NCI-H2196 treated with DMSO at 0.1 percent for 48 hours (cell line): ENCODE results near the gene MAGI3.
"Not testable (repeated sequence)": the region's sequence is repeated elsewhere in the genome, so short reads cannot be mapped to it uniquely, and the experiment has no call there.

ENCODE experiments used
- DNase-seq: peaks from one replicate; lab custom pipeline; 2025; ENCODE audit not compliant: unreplicated experiment; lab: John Stamatoyannopoulos, UW

MAGI3 gene

GRCh38 chr1:113396585-113396984 lies 6.3 kb downstream of the MAGI3 start:
- no peak for DNase-seq

GRCh38 chr1:113399062-113399583 lies 8.8 kb downstream of the MAGI3 start:
- DNase-seq: no peak

DNA sequence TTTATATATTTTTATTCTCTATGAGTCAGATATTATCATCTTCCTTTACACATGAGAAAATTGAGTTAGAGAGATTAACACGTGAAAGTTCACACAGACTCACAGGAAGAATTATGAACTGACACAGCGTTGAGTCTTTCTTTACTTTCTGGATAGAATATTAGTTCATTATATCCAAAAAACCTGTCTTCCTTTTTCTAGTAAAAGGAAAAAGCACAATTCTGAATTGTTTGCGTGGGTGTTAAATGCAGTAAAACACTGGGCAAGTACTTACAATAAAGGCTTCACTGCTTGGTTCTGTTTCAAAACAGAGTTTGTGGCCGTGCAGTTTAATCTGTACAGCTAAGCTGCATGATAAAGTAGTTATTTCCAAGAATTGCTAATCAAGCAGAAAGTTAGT lies 10.8 kb downstream of the MAGI3 start:
- no peak for DNase-seq

- DNase-seq: no peak
Observed at GRCh38 chr1:113401728-113402127, 11.4 kb downstream of the MAGI3 start.

GRCh38 chr1:113403065-113403464 lies 12.8 kb downstream of the MAGI3 start:
- DNase-seq: no peak

DNA sequence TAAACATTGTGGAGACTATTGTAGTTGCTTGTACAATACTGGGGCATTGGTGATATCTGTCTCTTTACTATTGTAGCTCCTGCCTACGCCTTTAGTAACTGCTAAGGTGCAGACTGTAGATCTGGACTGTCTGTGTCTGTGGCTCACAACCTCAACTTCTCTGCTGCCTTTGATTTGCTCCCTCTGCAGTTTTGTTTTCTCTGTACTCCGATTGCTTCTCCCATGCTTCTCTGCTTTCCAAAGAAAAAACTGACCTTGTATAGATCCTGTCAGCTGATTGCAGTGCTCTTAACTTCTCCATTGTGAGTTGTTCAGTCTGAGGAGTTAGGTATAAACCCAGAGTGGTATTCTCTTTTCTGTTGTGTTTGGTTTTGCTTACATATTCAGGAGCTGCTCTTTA lies 15.3 kb downstream of the MAGI3 start:
- DNase-seq: no peak

DNA sequence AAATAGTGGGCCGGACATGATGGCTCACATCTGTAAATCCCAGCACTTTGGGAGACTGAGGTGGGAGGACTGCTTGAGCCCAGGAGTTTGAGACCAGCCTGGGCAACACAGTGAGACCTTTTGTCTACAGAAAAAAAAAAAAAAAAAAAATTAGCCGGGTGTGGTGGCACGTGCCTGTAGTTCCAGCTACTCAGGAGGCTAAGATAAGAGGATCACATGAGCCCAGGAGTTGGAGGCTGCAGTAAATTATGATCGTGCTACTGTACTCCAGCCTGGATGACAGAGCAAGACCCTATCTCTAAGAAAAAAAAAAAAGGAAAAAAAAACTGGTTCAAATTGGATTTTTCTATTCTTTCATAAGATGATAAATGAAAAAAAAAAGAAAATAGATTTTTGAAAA lies 15.8 kb downstream of the MAGI3 start:
- DNase-seq: not testable (repeated sequence)

DNA sequence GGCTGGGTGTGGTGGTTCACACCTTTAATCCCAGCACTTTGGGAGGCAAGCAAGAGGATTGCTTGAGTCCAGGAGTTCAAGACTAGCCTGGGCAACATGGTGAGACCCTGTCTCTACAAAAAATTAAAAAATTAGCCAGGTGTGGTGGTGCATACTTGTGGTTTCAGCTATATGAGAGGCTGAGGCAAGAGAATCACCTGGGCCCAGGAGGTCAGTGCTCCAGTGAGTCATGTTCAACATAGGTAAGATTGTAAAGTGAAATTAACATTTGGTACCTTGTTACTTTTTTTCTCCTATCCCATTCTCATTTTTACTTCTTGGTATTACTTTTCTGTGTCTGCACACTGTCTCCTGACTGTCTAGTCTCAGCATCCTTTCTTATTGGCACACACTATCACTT lies 19.0 kb downstream of the MAGI3 start:
- no peak for DNase-seq

- DNase-seq: not testable (repeated sequence)
Observed at GRCh38 chr1:113412020-113412419, 21.7 kb downstream of the MAGI3 start.

DNA sequence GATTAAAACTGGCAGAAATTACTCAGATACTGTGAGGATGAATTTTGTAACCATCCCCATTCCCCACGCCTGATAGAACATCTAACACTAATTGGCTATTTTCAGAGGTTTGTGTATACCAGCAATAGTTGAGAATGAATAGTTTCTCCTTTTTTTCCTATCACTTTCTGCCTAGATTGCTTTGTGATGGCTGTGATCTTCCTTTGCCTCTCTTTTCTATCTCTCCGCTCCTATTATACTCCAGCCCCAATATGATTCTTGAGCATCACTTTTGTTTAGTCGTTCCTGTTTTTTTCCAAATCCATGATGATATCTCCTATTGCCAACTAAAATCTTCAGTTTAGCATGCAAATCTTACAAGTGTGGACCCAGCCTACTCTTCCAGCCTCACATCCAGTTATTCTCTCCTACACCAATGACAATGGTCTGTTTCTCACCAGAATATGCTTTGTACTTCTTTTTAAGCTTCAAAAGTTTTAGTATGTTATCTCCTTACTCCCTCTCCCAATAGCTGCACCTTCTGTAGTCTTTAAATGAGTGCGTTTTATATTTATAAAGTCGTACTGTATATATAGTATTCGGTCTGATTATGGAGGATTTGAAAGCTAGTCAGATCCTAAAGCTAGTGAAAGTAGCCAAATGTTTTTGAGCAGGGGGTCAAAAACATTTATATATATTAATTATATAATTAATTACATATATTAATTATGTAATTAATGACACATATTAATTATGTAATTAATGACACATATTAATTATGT lies 25.2 kb downstream of the MAGI3 start:
- DNase-seq: no peak

DNA sequence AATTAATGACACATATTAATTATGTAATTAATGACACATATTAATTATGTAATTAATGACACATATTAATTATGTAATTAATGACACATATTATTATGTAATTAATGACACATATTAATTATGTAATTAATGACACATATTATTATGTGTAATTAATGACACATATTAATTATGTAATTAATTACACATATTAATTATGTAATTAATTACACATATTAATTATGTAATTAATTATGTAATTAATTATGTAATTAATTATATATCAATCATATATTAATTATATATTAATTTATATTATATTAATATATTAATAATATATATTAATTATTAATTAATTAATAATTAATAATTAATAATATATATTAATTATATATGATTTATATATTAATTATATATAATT lies 25.8 kb downstream of the MAGI3 start:
- not testable (repeated sequence) for DNase-seq

DNA sequence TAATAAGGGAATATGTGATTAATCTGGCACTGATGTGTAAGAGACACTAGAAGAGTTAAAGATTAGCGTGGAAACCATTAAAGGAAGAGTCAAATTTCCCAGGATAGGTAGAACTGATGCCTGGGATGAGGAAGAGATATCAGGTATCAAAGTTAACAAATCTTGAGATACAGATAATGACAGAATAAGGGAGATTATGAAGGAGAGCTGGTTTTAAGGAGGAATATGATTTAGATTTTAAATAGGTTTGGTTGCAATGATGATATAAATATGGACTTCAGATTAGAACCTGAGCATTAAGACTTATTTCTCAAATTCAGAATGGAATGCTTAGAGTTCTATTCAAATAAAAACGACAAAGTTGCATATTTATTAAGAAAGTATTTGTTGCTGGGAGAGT lies 26.2 kb downstream of the MAGI3 start:
- no peak for DNase-seq

DNA sequence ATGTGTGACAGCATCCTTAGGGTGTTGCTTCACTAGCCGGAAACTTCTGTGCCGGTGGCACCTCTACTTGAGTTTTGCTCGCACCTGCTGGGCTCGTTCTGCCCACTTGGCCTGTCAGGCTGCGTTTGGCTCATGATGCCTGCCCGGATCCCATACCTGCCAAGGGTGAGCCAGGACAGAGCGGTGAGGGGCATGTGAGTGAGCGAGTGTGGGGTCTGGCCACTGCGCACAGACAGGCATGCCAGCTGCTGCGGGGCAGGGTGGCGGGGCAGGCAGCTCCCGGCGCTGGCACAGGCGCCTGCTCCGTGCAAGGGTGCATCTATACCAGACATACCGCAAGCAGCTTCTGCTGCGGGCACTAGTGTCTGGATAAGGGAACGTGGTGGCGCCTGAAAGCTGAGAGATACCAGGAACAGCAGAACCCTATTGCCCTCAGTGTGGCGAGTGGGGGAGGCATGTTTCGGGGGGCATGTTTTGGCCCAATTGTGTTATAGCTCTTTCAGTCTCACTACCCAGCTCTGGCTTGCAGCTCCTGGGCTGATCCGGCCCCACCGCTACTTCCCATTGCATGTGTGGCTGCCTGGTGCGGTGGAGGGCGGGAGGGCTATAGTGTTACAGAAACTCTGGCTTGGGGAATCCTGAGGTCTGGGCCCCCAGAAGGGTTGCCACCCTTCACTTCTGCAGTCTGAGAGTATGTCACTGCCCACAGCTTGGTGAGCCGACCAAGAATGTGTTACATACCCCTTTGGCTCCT lies 32.2 kb downstream of the MAGI3 start:
- no peak for DNase-seq

GRCh38 chr1:113423826-113424225 lies 33.5 kb downstream of the MAGI3 start:
- no peak for DNase-seq

DNA sequence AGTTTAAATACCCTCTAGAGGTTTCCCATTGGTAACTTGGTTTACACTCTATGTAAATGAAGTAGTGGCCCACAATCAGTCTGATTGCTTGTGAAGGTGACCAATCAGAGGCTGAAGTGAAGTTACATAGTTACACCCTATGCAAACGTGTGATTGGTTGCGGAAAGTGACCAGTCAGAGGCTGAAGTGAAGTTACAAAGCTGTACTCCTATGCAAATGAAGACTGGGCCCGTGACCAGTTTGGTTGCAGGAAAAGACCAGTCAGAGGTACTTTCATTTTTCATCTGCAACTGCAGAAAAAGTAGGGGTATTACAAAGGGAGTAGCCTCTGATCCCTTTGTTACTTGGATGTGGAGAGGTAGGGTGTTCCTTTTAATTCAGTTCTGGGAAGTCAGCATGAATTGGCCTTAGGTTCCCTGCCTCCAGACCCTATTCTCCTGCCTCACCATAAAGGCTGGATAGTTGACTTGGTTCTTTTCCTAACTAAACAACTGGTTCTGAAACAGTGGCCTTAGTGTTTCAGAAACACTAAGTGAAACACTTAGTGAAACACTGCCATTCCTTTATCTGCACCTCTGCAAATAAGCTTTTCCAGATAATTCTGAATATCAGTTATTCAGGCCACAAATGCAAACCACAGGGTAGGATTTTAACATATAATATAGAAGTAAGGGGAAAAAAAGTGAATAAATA lies 39.3 kb downstream of the MAGI3 start:
- DNase-seq: no peak

- DNase-seq: no peak
Observed at GRCh38 chr1:113433184-113433583, 42.9 kb downstream of the MAGI3 start.

GRCh38 chr1:113434081-113434873 lies 44.0 kb downstream of the MAGI3 start:
- DNase-seq: no peak

DNA sequence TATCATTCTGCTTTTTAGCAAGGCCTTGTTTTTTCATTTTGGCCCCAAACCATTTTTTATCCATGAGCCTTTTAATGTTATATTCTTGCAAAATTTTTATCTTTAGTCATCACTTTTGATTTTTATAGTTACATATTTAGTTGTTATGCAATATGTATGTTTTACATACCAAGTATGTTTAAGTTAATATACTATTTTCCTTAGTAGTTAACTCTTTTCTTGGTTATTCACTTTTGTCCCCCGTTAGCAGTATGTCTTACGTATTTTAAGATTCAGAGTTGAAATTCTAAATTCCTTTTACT lies 44.5 kb downstream of the MAGI3 start:
- no peak for DNase-seq

- no peak for DNase-seq
Observed at GRCh38 chr1:113437554-113438341, 47.4 kb downstream of the MAGI3 start.

DNA sequence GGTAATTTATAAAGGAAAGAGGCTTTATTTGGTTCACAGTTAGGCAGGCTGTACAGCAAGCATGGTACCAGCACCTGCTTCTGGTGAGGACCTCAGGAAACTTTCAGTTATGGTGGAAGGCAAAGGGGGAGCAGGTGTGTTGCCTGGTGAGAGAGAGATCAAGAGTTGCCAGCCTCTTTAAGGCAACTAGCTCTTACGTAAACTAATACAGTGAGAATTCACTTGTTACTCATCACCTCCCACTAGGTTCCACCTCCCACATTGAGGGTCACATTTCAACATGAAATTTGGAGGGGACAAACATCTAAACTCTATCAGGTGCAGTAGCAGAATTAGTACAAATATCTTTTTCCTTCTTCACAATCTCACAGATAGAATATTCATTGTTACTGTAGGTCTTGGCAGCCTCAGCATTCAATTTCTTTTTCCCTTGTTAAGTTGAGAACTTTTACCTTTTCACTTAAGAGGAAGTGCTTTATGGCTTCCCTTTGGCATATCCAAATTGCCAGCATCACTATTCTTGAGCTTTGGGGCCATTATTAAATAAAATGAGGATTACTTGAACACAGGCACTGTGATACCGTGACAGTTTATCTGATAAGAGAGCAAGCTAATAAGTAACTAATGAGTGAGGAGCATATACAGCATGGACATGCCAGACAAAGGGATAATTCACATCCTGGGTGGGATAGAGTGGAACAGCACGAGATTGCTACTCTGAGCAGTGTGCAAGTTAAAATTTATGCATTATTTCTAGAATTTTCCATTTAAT lies 48.4 kb downstream of the MAGI3 start:
- DNase-seq: no peak
